LNCaP clone FGC (cell line): Measurements from ENCODE around the gene OTUD6A.

Source experiments
- DNase-seq: peaks from one replicate; pipeline ENCODE4 v3.0.0-alpha.2; 2011; ENCODE audit warnings: low read depth
- H3K4me3 ChIP-seq: 2 replicates; pipeline ENCODE4 v1.5.1; 2011; ENCODE audit warnings: mild to moderate bottlenecking, low read depth, low read length, control low read depth
- TF ChIP-seq, protein P1 (sequence below): IDR thresholded peaks from 2 replicates; pipeline ENCODE4 v1.5.1; 2012; ENCODE audit warnings: mild to moderate bottlenecking; ENCODE audit not compliant: control insufficient read depth, insufficient read depth; ENCODE audit errors: extremely low read depth

Gene OTUD6A, protein sequence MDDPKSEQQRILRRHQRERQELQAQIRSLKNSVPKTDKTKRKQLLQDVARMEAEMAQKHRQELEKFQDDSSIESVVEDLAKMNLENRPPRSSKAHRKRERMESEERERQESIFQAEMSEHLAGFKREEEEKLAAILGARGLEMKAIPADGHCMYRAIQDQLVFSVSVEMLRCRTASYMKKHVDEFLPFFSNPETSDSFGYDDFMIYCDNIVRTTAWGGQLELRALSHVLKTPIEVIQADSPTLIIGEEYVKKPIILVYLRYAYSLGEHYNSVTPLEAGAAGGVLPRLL

DNA sequence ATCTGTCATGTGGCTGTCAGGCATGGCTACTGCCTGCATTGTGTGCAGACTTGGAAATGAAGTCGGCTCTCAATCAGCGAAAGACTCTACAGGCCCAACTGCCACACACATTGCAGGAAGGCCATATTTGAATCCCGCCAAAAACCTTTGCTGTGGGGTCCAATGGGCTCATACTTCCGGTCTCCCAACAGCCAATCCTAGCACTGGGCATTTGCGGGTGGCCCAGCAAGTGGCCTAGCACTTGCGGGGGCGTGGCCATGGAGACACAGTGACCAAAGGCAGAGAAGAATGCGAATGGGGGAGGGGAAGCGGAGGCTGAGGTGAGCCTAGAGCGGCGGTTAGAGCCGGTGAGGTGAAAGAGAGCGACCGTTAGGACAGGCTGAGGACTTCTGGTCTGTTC is at the start of gene OTUD6A:
Gene OTUD6A, plus strand, starts transcription at position 382 of the 400 bp plus-strand sequence. CDS start 68 bp downstream, outside the sequence.
- no peak for DNase-seq
- TF ChIP-seq, protein P1, sequence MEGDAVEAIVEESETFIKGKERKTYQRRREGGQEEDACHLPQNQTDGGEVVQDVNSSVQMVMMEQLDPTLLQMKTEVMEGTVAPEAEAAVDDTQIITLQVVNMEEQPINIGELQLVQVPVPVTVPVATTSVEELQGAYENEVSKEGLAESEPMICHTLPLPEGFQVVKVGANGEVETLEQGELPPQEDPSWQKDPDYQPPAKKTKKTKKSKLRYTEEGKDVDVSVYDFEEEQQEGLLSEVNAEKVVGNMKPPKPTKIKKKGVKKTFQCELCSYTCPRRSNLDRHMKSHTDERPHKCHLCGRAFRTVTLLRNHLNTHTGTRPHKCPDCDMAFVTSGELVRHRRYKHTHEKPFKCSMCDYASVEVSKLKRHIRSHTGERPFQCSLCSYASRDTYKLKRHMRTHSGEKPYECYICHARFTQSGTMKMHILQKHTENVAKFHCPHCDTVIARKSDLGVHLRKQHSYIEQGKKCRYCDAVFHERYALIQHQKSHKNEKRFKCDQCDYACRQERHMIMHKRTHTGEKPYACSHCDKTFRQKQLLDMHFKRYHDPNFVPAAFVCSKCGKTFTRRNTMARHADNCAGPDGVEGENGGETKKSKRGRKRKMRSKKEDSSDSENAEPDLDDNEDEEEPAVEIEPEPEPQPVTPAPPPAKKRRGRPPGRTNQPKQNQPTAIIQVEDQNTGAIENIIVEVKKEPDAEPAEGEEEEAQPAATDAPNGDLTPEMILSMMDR: no peak
- no peak within 1 kb of the TSS for H3K4me3 ChIP-seq

DNA sequence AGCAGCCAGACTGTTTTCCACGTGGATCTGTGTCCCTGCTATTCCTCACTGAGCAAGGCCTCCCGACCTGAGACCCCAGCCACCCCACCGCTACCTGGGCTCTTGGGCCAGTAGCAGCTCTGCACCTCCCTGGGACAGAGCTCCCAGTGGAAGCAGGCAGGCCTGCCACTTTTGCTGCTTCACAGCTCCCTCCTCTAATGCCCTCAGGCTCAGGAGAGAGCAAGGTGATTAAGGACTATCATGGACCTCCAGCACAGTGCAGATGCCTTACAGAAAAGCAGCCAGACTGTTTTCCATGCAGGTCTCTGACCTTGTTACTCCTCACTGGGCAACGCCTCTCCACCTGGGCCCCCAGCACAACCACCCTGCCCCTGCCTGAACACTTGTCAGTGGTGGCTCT is 49.5 kb upstream of the OTUD6A start:
- H3K4me3 ChIP-seq: no peak overlapping the region
- DNase-seq: no peak
- TF ChIP-seq, protein P1: no peak

DNA sequence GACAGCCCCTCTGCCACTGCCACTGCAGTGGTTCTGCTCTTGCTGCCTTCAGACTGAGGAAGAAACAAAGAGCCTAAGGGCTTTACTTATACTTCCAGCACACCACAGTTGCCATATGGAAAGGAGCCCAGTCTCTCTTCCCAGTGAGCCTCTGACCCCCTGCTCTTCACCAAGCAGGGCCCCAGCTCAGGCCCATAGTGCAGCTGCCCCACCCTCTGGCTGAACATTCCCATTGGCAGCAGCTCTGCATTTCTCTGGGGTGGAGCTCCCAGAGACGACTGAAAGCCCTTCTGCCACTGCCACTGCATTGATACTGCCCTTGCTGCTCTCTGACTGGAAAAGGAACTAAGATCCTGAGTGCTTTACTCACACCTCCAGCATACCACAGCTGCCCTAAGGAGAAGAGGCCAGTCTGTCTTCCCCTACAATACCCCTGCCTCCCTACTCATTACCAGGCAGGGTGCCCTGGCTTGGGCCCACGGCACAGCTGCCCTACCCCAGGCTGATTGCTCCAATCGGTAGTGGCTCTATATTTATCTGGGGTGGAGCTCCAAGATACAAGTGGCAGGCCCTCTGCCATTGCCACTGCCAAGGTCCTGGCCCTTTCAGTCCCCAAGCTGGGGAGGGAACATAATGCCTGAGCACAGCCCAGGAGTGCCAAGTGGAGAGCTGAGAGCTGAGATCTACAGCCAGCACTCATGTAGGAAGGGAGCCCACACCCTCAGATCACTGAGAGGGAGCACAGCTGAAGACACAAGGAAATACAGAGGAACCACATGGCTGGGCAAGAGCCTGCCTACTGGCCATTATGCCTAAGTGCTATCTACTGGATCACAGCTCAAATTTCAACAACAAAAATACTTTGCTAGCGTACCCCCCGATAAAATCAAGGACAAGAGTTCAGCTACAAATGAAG is 48.5 kb upstream of the OTUD6A start:
- DNase-seq: no peak
- no peak overlapping the region for H3K4me3 ChIP-seq
- TF ChIP-seq, protein P1: no peak

DNA sequence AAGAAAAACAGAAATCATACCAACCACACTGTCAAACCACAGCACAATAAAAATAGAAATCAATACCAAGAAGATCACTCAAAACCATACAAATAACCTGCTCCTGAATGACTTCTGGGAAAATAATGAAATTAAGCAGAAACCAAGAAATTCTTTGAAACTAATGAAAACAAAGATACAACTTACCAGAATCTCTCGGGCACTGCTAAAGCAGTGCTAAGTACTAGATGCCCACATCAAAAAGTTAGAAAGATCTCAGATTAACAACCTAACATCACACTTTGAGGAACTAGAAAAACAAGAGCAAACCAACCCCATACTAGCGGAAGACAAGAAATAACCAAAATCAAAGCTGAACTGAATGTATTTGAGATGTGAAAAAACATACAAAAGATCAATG is 45.7 kb upstream of the OTUD6A start:
- no peak overlapping the region for H3K4me3 ChIP-seq
- DNase-seq: no peak
- TF ChIP-seq, protein P1: no peak

DNA sequence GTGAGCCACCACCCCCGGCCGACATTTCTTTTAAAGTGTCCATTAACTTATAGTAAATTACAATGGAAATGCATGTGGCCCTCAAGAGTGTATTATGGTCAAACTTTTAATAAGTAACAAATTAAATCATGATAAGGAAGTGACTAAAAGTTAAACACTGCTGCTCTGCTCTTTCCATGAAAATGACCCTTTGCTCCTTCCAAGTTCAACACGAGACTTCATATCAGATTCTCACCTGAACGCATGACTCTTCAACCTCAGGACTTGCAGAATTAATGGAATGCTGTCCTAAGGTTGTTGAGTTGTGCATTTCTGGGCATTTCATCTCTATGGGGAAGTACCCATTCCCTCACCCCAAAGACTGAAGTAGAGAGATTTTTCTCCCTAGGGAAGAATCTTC is 39.6 kb upstream of the OTUD6A start:
- no peak for DNase-seq
- no peak overlapping the region for H3K4me3 ChIP-seq
- TF ChIP-seq, protein P1: no peak

DNA sequence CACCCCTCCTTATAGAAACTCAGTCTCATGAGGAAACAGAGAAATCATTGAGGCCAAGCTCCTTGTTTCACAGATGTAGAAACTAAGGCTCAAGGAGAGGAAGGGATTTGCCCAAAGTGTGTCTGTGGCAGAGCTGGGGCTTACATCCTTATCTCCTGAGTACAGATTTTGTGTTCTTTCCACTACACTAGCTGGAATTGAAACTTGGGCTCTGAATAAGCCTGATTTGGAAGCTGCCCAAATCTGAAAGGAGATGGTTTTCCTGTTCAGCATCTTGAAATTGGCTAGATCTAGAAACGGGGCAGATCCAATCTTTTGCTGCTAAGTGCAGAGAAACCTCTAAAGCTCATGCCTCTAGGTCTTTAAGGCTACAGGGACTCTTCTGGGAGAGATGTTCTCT is 36.8 kb upstream of the OTUD6A start:
- no peak overlapping the region for H3K4me3 ChIP-seq
- DNase-seq: no peak
- TF ChIP-seq, protein P1: no peak
